Skeletal muscle cell (primary cell): Measurements from ENCODE around the gene HERC3.
"Not testable (repeated sequence)": the region's sequence is repeated elsewhere in the genome, so short reads cannot be mapped to it uniquely, and the experiment has no call there.

Experiments
- DNase-seq: peaks from one replicate; pipeline ENCODE4 v3.0.0-alpha.2; 2010; ENCODE audit warnings: low read depth
- H3K4me3 ChIP-seq: 2 replicates; pipeline ENCODE4 v1.5.1; 2011; ENCODE audit warnings: low read depth, mild to moderate bottlenecking, control low read depth, low read length, moderate library complexity

Gene HERC3

GRCh38 chr4:88604978-88605678 is 12.8 kb downstream of the HERC3 start:
- no peak for DNase-seq
- no peak overlapping the region for H3K4me3 ChIP-seq

DNA sequence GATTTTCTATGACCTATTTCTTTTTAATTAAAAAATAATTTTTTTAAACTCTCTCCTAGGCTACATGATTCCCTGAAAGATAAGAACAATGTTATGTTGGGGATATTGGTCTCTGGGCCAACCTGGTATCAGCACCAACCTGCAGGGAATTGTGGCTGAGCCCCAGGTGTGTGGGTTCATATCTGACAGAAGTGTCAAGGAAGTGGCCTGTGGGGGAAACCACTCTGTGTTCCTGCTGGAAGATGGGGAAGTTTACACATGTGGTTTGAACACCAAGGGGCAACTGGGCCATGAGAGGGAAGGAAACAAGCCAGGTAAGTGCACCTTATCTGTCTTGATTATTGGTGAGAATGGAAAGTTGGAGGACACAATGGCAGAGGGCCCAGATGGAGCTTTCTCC is 13.5 kb downstream of the HERC3 start:
- no peak overlapping the region for H3K4me3 ChIP-seq
- no peak for DNase-seq

- DNase-seq, result no peak
Observed at GRCh38 chr4:88606832-88607231, 14.6 kb downstream of the HERC3 start.

GRCh38 chr4:88609387-88609786 is 17.1 kb downstream of the HERC3 start:
- no peak for DNase-seq

More at GRCh38 chr4:88606832-88607231, 14.6 kb downstream of the HERC3 start:
- H3K4me3 ChIP-seq, result no peak overlapping the region

GRCh38 chr4:88609794-88610193 is 17.5 kb downstream of the HERC3 start:
- H3K4me3 ChIP-seq, DNase-seq: not testable (repeated sequence)

More at GRCh38 chr4:88609387-88609786, 17.1 kb downstream of the HERC3 start:
- H3K4me3 ChIP-seq, result no peak overlapping the region

DNA sequence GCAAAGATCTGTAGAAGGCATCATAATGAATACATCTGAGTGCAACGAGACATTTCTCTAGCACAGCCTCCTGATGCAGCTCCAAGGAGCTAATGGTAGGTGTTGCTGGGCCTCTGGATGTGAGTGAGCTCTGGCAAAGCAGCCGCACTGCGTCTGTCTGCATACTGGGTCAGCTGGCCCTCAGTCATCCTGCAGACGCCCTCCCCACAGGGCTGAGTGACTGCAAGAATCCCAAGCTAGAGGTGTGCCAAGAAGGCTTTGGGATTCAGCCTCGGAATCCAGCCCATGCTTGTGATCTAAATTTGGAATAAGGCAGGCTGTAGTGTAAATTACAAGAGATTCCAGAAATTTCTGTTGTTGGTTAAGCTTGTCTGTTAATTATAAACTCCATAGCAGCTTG is 18.5 kb downstream of the HERC3 start:
- DNase-seq, result no peak
- no peak overlapping the region for H3K4me3 ChIP-seq

- no peak for DNase-seq
Observed at GRCh38 chr4:88613417-88613875, 21.2 kb downstream of the HERC3 start.

GRCh38 chr4:88614058-88614457 is 21.8 kb downstream of the HERC3 start:
- DNase-seq, result no peak
- no peak overlapping the region for H3K4me3 ChIP-seq

More at GRCh38 chr4:88613417-88613875, 21.2 kb downstream of the HERC3 start:
- no peak overlapping the region for H3K4me3 ChIP-seq

DNA sequence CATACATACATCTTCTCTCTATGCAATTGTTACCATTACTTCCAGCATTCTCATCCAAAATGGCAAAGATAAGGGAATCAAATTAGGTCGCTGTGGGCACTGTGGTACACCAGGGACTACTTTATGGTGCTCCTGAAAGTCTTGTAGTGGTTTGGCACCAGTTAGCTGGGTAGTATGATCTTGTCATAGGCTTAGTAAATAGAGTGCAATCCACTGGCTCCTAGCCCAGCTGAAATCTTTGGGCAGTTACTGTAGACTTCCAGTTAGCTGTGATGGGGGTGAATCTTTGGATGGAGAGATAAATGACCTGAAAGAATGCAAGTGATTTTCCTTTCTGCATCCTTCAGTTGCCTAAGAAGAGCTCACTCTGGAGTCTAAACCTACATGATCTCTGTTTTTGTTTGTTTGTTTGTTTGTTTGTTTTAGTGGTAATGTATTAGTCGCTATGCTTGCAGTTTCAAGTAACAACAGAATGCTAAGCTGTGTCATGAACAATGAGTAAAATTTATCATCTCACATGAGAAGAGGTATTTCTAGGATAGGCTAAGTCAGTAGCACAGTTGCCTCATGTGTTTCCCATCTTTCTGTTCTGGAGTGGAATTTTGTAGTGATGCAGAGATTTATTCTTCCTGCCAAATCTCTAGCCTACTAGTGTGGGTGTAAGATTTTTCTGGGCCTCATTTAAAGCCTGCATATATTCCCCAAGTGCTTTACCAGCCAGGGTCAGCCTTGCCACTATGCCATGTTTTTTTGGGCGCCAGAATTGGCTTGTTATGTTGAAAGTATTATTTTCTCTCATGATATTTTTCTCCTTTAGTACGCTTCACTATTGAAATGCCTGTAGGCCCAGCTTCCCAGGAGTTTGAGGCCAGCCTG is 24.2 kb downstream of the HERC3 start:
- peak; percentile 90 for DNase-seq
- no peak overlapping the region for H3K4me3 ChIP-seq

DNA sequence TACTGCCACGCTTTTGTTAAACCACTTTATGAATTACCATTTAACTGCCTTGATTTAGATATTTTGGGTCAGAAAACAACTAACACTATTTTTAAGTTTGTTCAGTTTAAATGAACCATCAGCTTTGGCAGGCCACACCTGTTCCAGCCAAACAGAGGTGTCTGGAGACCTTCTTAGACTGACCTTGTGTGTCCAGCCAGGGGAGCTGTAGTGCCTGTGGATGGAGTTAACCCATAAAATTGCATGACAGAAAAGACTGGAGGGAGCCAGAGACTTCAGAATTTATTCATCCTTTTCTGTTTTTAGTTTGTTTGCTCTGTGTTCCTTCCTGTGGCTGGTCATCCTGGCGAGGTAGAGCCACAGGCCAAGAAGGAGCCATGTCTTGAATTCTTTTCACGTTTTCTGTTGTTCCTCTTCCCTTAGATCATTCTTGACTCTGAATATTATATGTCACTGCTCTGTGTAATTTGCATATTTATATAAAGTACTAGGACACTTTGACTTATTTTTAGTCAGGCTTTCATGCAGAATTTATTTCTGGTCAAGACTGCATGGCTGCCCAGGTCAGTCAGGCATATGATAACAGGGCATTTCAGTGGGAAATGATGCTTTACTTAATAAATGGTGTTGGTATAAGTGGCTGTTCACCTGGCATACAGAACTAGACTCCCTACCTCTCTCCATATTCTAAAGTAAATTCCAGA is 26.7 kb downstream of the HERC3 start:
- H3K4me3 ChIP-seq, result no peak overlapping the region
- DNase-seq, result no peak

GRCh38 chr4:88619971-88620370 is 27.7 kb downstream of the HERC3 start:
- H3K4me3 ChIP-seq, result no peak overlapping the region
- DNase-seq, result no peak

GRCh38 chr4:88621763-88622327 is 29.6 kb downstream of the HERC3 start:
- no peak overlapping the region for H3K4me3 ChIP-seq
- no peak for DNase-seq

GRCh38 chr4:88623097-88623496 is 30.8 kb downstream of the HERC3 start:
- peak; percentile 89 for DNase-seq
- no peak overlapping the region for H3K4me3 ChIP-seq

GRCh38 chr4:88628746-88629145 is 36.5 kb downstream of the HERC3 start:
- no peak for DNase-seq
- no peak overlapping the region for H3K4me3 ChIP-seq

DNA sequence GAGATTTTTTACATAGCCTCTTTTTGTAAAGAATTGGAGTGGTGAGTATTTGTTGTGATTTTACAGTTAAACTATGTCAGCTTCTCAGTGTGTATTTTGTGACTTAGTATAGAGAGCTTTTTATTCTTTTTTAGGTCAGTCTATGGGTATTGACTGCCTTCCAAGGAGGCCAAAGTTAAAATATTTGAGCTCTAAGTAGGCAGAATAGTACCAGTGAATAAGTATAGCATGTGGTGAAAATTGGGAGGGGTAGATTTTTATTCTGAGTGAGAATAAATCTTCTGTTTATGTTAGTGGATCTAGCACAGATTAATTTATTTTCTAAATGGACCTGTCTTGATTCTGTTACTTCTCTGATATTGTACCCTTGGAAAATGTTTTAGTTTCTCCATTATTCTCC is 37.5 kb downstream of the HERC3 start:
- no peak overlapping the region for H3K4me3 ChIP-seq
- no peak for DNase-seq

GRCh38 chr4:88630756-88631155 is 38.5 kb downstream of the HERC3 start:
- DNase-seq, result peak; percentile 39
- no peak overlapping the region for H3K4me3 ChIP-seq

- no peak for DNase-seq
- H3K4me3 ChIP-seq, result no peak overlapping the region
Observed at GRCh38 chr4:88643932-88644331, 51.7 kb downstream of the HERC3 start.

- no peak for DNase-seq
- no peak overlapping the region for H3K4me3 ChIP-seq
Observed at GRCh38 chr4:88645994-88646393, 53.7 kb downstream of the HERC3 start.

GRCh38 chr4:88646528-88647280 is 54.4 kb downstream of the HERC3 start:
- H3K4me3 ChIP-seq, result no peak overlapping the region
- DNase-seq, result no peak
